ENCODE results near the gene FBXW12. TPM values are rescaled to one million over a fixed set of nuclear protein-coding genes. Genes with fewer than 3 reads are reported as not detected.

FBXW12 gene
- polyA plus RNA-seq, 3 donors: 0.33 to 0.50 (median 0.35) TPM

DNA sequence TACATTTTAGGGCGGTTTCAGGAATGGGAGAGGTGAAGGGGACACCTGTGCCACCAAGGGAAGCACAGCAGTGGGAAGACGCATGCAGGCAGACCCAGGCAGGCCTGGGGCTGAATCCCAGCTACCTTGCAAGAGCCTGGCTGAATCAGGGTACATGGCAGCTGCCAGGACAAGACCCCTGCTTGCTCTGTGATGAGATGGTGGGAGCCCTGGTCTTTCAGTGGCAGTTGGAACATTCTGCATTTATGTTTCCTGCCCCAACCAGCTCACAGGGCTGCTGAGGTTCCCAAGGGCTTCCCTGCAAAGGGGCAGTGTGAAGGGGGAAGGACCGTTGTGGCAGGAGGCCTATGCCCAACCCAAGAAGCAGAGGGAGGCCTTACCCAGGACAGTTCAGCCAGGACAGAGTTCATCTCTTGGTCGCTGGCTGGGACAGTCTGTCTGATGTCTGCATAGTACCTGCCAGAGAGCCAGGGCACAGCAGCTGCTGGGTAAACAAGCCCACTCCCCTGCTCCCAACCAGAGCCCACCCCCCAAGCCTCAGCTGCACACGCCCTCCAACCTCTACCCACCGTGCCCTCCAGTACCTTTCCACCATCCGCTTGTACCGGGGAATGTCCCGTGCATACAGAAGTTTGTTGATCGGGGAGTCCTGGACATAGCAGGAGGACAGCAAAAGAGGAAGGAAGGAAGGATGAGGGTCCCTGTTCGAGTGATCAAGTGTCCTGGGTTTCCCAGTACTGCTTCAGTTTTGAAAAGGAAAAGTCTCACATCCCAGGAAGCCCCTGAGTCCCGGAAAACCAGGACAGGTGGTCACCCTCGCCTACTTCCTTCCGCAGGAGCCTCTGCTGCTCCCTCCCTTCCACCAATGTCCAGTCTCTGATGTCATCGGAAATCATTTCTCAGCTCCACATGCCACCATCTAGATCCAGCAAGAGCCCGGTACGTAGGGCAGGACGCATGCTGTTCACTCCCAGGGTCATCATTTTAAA, 34.7 kb downstream of the FBXW12 start:
- DNase-seq (ENCODE audit: low read depth in 3 of 3, low spot score in 2 of 3): no peak

DNA sequence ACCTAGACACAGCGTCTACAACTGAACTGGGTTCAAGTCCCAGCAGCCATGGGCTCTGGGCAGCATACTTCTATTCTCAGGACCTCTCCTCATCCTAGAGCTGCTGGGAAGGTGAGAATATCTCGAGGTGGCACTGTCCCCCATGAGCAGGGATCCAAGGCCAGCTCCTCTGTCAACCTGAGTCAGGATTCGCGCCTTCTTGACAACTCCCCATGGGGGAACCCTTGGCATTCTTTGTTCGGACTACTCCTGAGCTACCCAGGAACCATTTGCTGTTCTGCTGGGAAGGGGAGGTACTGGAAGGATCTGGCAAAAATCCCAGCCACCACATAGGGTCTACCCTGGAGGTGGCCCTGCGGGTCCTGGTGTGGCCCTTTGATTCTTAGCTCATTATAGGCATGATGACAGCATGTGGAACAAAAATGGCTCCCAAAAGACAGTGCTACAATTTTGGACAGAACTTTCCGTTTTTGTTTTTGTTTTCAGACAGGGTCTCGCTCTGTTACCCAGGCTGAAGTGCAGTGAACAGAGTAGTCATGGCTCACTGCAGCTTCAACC, 35.6 kb downstream of the FBXW12 start:
- DNase-seq (ENCODE audit: low read depth in 3 of 3, low spot score in 2 of 3): no peak

GRCh38 chr3:48408823-48409281, 36.8 kb downstream of the FBXW12 start:
- DNase-seq (ENCODE audit: low read depth in 3 of 3, low spot score in 2 of 3): no peak

- no peak for DNase-seq (ENCODE audit: low read depth in 3 of 3, low spot score in 2 of 3)
Observed at GRCh38 chr3:48409291-48410201, 37.5 kb downstream of the FBXW12 start.

- DNase-seq (ENCODE audit: low read depth in 3 of 3, low spot score in 2 of 3): no peak
Observed at GRCh38 chr3:48410205-48411040, 38.4 kb downstream of the FBXW12 start.

- no peak for DNase-seq (ENCODE audit: low read depth in 3 of 3, low spot score in 2 of 3)
Observed at GRCh38 chr3:48411041-48411588, 39.1 kb downstream of the FBXW12 start.

DNA sequence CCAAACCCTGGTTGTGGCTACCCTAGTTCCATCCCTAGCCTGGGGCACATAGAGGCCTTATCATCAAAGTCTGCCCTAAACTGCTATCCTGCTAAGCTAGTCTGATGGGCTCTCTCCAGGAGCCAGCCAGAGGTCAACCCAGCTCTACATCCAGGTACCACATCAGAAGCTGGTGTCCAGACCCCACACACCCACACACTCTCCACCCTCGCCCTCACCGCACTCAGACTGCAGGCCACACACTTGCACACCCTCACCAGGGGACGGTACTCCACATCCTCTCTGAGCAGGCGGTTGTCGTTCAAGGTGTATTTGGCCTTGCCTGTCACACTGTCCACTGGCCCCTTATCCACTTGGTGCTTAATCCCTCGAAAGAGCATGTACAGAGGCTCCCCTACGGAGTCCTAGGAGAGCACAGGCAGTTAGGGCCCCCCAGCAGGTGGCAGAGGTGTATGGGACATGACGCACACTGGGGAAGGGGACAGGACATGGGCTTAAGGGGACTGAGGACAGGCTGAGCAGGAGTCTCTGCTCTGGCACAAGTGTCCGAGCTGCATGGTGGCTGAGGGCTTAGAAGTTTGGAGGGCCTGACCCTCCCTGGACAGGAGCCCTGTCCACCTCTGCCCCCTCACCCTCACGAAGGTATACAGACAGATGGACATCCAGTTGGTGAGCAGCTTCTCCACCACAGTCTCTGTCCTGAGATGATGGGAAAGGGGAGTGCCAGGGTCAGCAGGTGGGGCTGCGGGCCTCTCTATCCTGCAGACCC, 39.8 kb downstream of the FBXW12 start:
- DNase-seq (ENCODE audit: low read depth in 3 of 3, low spot score in 2 of 3): no peak

GRCh38 chr3:48412375-48413001, 40.5 kb downstream of the FBXW12 start:
- no peak for DNase-seq (ENCODE audit: low read depth in 3 of 3, low spot score in 2 of 3)

- DNase-seq (ENCODE audit: low read depth in 3 of 3, low spot score in 2 of 3): no peak
Observed at GRCh38 chr3:48413086-48413485, 41.1 kb downstream of the FBXW12 start.

DNA sequence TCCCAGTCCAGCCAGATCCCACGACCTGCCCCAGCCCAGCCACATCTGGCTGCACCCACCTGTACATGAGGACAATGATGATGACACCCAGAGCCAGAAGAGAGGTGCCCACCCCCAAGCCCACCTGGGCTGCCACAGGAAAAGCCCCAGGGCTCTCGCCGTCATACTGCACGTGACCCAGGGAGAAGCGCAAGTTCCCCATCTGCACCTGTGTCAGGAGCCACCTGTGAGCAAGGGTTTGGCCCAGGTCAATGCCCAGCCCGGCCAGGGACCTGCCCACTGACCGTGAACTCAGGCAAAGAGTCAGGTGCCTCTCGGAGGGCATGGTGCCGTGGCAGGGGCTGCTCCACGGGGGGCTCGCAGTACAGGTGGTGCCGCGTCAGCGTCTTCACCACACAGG, 41.6 kb downstream of the FBXW12 start:
- no peak for DNase-seq (ENCODE audit: low read depth in 3 of 3, low spot score in 2 of 3)

DNA sequence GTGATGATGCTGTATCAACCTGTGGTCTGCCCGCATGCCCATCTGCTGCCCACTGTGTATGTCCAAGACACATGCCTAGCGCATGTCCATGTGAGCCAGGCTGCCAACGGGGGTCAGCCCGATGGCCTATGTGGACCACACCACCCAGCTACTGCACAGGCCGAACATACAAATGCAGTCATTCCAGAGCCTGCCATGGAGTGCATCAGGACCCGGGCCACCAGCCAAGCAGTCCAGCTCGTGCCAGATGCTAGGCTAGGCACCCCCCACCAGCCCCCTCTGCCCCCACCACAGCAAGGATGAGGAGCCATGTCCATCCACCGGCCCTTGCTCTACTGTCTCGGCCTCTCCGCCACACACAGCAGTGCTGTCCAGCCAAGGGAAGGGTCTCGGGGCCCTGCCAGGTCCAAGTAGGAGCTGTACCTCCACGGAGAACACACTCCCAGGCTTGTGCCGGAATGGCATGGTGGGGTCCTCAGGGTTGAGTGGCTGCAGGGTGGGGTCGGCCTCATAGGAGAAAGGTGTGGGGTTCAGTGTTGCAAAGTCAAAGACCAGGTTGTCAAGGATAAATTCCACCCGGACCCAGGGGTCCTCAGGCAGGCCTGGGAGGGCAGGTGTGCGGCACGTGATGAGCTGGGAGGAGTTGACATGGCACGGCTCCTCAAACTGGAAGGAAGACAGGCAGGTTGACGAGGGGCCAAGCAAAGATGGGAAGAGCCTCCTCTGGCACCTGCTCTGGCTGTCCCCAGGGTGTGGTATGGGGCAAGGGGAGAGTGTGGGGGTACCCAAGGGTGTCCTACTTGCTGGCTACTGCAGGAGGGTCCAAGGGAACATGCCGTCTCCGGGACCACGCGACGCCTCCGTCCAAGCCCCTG, 42.6 kb downstream of the FBXW12 start:
- DNase-seq (ENCODE audit: low read depth in 3 of 3, low spot score in 2 of 3): no peak

DNA sequence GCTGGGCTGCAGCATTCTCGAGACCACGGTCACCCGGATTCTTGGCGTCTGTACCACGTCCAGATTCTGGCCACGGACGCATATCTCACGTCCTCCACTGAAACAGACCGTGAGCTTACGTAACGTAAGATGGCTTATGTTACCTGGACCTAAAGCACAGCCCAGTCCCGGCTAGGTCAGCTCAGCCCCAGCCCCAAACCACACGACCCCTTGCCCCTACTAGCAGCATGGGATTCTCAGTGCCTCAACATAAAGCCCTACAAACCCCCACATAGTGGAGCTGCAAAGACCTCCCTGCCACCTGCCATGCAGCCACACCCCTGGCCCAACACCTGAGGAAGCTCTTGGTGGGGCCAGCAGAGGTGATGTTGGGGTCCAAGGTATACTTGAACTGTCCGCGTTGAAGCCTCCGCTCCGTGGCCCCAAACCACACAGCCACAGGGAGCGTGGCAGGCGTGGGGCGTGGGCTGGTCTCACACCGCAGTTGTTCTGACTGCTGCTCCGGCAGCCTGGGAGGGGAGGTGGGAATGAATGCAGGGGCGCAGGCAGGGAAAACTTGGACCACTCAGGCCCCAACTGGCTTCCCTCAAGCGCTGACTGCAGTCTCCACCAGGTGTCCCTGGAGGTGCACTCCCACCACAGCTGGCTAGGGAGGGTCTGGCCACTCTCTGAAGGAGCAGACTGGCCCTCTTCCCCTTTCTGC, 43.4 kb downstream of the FBXW12 start:
- no peak for DNase-seq (ENCODE audit: low read depth in 3 of 3, low spot score in 2 of 3)

- DNase-seq (ENCODE audit: low read depth in 3 of 3, low spot score in 2 of 3): no peak
Observed at GRCh38 chr3:48416091-48416505, 44.1 kb downstream of the FBXW12 start.

DNA sequence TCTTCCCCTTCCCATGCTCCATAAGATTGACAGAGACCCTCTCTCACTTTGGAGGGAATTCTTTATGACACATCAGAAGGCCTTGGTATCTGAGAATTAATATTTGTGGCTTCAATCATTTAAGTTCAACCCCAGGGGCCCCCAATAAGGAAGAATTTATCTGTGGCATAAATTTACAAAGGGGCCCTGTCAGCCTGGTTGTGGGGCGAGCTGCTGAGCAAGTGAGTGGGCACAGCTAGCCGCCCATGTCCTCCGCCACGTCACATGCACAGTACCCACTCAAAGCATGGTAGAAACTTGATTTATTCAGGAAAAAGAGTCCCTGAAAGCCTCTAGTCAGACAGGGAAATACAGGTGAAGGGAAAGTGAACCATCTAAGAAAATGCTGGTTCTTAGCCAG, 44.5 kb downstream of the FBXW12 start:
- no peak for DNase-seq (ENCODE audit: low read depth in 3 of 3, low spot score in 2 of 3)

DNA sequence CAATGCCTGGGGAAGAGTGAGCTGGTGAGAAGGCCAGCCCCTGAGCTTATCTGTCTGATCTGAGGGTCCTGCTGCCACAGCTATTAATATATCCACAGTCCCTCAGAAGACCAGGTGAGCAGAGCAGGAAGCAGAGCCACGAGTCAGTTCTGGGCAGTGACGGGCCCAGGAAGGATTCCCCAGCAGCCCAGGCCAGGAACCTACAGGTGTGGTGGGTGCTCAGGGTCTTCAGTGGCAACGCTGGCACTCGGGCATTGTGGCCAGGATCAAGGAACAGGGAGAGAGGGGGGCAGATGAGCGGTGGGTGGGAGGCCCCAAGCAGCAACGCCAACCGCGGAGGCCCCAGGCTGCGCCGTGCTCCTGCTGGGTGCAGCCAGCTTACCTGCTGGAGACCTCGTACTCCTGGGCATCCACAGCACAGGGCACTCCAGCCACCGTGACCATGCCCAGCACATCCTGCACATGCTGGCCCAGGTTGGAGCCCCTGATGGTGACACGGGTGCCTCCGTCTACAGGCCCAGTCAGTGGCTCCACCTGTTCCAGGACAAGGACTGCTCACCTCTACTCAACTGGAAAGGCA, 45.6 kb downstream of the FBXW12 start:
- no peak for DNase-seq (ENCODE audit: low read depth in 3 of 3, low spot score in 2 of 3)

DNA sequence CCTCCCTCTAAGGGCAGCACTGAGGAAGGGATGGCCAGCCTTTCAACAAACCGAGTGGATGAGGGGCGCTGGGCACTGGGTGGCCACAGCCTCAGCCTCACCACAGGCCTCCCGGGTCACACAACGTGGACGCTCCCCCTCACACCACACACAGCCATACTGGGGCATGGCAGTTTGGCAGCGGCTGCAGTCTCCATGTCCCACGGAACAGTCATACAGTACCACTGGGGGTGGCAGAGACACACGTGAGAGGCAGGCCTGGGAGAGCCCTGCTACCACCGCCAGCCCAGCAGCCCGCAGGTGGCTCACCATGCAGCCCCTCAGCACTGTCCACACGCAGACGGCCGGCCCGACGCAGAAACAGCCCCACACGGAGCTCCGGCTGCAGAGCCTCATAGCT, 46.1 kb downstream of the FBXW12 start:
- no peak for DNase-seq (ENCODE audit: low read depth in 3 of 3, low spot score in 2 of 3)

DNA sequence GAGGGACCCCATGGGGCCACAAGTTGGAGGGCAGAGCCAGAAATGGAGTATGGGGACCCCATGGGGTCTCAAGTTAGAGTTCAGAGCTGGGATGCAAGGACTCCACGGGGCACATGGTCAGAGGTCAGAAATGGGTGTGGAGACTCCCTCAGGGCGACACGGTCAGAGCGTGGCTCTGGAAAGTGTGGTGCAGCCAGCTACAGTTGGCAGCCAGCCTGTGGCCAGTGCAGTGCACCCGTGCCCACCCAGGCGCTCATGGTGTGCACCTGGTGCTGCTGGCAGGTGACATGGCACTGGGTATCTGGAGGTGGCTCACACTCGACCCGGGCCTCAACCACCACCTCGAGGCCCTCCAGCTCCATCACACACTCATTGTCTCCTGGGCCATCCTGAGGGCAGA, 46.6 kb downstream of the FBXW12 start:
- DNase-seq (ENCODE audit: low read depth in 3 of 3, low spot score in 2 of 3): no peak
